ENCODE results near the gene GPR141.

Gene GPR141, protein sequence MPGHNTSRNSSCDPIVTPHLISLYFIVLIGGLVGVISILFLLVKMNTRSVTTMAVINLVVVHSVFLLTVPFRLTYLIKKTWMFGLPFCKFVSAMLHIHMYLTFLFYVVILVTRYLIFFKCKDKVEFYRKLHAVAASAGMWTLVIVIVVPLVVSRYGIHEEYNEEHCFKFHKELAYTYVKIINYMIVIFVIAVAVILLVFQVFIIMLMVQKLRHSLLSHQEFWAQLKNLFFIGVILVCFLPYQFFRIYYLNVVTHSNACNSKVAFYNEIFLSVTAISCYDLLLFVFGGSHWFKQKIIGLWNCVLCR

DNA sequence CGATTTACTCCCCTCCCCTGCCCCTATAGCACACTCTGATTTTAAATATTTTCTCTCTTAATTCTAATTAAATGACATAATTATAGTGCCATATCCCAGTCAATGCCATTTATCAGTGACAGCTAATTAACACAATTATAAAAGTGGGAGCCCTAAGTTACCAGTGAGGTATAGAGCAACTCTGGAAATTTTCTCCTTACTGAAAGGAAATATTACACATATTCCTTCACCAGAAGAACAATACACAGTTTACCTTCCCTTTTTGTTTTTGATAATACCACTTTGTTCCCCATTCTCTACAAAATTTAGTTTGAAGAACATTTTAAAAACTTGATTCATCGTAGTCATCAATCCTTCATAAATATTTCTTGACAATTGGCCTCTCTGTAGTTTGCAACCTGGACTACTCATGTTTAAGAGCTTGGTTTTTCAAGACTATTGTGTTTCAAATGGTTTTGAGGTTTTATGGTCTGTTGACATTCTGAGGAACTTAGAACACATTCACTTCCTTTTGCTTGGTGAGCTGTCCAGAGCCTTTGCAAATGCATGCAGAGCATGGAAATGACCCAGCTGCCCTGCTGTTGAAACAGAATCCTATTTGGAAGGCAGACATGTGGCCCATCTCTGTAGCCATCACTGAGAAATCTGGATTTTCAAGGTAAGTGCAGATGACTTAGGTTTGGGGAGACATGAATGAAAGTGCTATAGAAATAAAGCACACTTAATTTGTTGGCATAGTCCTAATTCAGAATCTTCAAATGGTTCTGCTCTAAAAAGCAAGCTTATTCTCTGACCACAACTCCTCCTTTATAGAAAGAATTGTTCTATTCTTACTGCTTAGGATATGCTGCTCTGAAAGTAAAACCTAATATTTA lies at the start of gene GPR141:
GPR141 (plus strand) TSS at position 521 of the 875 bp plus-strand sequence. CDS start 56,628 bp downstream, outside the sequence.
- DNase-seq (ENCODE audit: low spot score), result no peak

DNA sequence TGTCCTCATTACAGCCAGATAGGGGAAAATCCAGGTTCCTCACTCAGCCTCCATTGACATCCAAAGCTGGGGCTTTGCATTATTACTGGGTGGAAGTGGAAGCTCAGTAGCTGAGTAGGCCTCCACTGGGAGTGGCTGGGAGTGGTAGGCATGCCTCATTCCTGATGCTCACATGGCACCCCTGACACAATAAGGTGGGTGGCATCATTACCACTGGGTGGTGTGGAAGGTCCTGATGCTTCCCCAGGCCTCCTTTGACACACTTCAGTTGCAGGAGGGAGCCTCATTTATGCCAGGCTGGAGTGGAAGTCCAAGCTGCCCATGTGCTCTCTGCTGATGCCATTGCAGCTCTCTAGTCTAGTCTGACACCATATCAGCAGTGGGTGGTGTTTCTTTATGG lies 48.2 kb upstream of the GPR141 start:
- no peak for DNase-seq (ENCODE audit: low spot score)

DNA sequence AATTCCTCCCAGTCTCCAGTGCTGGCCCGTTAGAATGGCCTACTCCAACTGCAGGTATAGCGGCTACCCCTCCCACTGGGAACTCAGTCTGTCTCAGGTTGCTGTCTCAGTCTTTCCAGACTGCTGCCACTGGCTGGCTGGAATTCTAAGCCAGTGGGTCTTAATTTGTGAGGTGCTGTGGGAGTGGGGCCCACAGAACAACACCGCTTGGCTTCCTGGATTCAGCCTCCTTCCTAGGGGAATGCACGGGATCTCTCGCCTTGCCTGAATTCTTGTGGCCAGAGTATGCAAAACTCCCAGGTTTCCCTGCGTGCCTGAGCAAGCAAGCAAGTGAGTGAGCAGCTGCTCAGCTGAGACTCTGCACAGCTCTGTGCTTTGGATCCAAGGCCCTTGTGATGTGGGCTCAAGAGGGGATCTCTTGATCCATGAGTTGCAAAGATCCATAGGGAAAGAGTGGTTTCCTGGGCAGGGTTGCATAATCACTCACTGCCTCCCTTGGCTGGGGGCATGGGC lies 41.5 kb upstream of the GPR141 start:
- no peak for DNase-seq (ENCODE audit: low spot score)

DNA sequence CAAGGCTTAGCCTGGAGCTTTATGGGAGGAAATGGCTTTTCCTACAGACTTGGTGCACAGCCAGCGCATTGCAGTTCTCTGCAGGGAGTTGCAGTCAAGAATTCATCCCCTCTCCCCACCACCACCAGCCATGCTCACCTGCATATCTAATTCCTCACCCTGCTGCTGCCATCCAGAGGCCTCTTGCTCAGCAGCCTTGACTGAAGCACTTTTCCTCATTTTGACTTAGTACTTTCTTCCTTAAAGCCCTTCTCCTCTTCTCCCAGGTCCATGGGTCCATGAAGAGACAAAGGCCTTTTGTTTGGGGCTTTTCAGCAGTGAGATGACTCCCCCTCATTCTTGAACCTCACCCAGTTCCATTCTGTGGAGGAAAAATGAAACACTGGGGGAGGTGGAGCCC lies 39.7 kb upstream of the GPR141 start:
- no peak for DNase-seq (ENCODE audit: low spot score)

DNA sequence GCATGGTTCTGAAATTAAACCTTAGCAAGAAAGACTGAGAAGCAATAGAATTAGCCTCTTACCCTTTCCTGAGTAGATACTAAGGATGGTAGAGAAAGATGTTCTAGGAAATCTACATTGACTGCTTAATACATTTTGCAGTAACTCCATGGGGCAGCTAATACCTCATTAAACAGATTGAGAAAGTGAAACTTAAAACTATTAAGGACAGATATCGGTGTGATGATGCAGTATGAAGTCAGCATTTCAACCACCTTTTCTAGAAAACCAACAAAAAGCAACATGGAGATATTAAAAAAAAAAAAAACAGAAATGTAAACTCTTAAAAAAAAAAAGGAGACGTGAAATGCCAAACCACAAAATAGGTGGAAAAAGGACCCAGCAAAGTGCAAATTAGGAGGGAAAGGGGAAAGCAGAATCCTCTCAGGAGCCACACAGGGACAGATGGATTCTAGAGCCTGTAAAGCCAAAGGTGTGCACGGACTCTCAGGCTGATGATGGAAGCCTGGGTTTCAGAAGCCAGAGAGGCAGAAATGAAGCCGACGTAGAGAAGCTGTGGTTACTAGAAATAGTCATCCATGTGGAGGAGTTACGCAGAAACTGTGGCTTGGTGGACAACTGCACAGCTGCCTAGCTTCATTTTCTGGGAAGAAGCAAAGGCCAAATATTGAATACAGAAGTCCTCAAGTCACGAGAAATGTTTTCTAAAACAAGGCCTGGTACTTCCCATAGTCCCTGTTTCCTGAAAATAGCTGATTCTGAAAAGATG lies 38.1 kb upstream of the GPR141 start:
- DNase-seq (ENCODE audit: low spot score), result no peak

DNA sequence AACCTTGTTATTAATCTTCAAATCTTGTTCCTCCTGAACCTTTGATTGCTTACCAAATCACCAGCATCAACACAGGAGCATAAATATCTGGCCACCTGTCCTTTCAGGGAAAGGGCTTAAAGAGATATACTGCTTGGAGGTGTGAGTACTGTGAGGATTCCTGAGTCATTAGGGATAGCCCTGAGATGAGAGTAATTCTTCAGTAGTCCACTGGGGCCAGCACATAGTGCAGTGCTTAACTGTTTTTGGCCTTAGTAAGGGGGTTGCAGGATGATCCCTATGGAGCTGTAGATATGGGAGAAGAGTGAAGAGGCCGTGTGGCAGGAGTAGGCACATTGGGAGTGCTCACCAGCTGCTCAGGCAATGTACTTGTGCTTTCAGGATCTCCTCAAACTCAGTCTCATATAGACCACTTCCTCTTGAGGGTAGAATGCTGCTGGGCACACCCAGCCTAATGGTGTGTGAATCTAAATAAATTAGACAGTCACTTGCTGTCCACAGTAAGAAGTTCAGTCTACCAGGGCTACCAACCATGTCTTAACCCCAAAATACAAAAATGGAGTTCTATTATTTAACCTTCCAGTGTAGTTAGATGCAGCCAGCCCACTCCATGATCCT lies 26.5 kb upstream of the GPR141 start:
- DNase-seq (ENCODE audit: low spot score), result no peak

DNA sequence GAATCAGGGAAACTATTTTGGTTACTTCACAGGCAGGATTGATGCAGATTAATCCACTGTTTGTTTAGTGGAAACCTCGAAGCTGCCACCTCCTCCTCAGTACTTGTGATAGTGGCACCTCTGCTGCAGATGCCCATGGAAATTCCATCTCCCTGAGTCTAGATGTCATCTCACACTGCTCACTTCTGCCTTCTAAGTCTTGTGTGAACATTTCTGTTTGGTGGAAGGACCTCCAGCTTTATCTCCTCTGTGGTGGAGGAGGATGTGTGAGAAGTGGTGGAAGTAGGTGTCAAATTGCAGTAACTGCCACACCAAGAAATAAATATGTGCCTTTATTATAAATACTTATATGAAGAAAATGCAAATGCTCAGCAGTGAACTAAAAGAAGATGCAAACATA lies 25.8 kb upstream of the GPR141 start:
- no peak for DNase-seq (ENCODE audit: low spot score)

DNA sequence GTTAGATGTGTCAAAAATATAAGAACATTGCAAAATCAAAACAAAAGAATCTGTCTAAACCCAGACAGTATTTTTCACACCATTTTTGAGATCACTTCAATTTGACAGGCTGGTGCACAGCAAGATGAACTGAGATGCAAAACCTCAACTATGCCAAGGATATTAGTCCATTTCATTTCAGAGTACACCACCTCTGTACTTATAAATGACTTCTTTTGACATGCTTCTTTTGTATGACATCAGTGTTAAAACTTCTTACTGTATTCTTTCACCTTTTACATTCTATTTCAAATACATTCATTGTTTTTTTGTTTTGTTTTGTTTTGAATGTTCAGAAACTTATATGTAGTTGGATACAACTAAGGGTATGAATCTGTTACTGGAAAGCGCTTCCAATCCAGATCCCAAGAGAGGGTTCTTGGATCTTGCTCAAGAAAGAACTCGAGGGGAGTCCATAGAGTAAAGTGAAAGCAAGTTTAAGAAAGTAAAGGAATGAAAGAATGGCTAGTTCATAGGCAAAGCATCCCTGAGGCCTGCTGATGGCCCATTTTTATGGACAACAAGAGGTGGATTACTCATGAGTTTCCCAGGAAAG lies 23.5 kb upstream of the GPR141 start:
- DNase-seq (ENCODE audit: low spot score), result no peak

DNA sequence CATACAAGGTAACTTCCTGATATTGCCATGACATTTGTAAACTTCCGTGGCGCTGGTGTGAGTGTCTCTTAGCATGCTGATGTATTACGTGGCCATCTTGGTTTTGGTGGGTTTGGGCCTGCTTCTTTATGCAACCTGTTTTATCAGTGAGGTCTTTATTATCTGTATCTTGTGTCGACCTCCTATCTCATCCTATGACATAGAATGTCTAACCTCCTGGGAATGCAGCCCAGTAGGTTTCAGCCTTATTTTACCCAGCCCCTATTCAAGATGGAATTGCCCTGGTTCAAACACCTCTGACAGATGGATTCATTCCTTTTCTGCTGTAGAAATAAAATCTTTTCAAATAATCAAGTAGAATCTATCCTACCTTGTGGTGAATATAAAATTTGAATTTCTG lies 23.0 kb upstream of the GPR141 start:
- no peak for DNase-seq (ENCODE audit: low spot score)

DNA sequence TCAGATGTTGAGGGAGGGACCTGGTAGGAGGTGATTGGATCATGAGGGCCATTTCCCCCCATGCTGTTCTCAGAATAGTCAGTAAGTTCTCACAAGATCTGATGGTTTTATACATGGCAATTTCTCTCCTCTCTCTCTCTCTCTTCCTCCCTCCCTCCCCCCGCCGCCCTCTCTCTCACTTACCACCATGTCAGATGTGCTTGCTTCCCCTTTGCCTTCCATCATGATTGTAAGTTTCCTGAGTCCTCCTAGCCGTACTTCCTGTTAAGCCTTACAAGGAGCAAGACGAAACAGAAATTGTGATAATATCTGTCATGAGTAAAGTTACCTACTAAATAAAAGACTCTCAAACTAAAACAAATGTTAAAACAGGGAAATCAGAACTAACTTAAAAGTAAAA lies 19.9 kb upstream of the GPR141 start:
- no peak for DNase-seq (ENCODE audit: low spot score)

DNA sequence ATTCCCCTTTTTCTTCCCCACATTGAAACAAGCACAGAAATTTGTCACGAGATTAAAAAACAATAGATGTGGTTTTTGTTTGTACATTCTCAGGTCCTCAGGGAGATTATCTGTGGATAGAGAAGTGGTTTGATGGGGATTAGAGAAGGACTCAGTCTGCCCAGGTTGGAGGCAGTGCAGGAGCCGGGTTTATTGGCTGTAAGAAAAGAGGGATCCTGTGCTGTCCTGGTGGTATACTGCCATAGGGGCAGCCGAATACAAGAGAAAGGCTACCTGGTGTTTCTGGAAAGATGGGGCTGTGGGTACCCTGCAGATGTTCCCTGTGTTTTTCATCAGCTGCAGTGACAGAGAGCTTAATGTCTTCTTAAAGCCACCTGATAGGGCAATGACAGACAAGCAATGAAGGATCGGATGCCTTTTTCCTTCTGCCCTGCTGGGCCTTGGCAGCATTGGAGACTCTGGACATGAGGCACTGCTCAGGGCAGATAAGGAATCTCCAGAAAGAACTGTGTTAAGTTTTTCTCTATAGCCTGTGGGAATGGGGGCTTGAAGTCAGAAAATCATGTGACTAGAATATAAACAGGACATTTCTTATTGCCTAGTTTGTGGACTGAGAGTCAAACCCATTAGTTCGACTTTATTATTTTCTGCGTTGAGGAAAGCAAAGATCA lies 18.1 kb upstream of the GPR141 start:
- DNase-seq (ENCODE audit: low spot score), result no peak

DNA sequence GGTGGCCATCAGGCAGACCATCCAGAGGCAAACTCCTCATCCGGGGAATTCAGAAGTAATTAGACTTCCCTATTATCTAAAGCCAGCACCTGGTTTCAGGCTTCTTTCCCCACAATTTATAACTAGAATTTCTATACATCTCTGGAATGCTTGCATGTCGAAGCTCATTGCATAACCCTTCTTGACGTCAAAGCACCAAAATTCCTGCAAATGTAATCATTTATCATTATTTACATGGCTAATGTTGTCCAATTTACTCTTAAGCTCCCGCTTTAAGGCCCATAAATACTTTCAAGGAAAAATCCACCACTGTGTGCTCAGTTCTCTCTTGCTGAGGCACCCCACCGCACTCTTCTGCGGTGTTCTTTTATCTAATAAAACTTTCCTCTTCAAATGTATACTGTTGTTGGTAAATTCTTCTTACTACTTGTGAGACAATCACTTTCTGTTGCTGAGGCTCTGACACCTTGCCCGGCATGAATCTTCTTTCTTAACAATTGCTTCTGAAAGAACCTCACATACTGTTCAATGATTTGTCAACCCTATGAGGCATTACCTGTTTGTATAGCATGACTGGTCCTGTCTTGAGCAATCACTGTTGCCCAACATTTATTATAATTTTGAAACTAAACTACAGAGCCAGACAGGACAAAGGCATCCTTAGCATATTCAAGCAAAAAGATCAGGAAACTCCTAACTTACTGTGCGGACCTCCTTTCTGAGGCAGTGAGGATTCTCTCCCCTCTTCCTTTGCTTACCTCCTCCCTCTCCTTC lies 17.4 kb upstream of the GPR141 start:
- no peak for DNase-seq (ENCODE audit: low spot score)

DNA sequence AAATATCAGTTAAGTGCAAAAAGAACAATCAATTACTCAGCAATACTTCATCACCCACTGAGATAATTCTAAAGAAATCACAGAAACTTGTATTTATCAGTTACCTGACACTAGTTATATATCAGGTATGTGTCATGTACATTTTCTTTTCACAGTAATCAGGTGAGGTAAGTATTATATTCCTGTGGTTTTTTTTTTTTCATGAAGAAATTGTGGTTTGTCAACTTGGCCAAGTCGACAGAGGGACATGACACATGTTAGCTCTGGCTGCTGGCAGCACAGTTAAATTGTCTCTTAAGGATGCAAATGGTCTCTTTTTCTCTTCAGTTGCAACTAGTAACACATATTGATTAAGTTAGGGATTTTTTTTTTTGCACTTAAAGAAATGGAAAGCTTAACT lies 13.7 kb upstream of the GPR141 start:
- no peak for DNase-seq (ENCODE audit: low spot score)

DNA sequence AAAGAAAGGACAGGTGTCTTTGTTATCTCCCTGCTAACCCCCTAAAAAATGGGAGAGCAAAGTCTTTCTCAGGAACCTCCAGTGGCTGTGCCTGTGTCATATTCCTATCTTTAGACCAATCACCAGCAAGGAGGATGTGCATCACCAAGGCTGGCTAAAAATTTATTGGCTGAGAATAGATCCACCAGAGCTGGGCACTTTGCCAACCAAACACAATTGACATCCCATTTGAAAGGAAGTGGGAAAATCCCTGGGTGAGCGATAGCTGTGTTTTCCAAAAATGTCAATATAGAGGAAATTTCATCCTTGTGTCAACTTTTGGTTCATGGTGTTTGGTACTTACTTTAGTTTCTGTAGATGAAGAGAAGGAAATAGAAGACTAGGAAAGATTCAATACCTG lies 13.1 kb upstream of the GPR141 start:
- no peak for DNase-seq (ENCODE audit: low spot score)

DNA sequence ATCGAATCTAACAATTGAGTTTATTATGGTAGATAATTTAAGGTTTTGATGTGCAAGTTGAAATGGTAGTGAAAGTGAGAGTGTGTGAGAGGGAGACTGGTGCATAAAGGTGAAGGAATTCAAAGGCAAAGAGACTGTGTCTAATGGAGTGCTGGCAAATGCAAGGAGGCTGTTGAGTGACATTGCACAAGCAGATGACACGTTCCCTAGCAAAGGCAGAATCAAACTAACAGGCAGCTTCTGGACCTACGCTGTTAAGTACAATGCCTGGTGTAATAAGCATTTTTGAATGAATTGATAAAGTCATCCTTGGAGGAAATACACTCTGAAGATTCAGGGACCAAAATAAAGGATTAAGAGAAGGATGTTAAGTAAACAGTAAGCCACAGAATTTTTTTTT lies 11.7 kb upstream of the GPR141 start:
- no peak for DNase-seq (ENCODE audit: low spot score)

DNA sequence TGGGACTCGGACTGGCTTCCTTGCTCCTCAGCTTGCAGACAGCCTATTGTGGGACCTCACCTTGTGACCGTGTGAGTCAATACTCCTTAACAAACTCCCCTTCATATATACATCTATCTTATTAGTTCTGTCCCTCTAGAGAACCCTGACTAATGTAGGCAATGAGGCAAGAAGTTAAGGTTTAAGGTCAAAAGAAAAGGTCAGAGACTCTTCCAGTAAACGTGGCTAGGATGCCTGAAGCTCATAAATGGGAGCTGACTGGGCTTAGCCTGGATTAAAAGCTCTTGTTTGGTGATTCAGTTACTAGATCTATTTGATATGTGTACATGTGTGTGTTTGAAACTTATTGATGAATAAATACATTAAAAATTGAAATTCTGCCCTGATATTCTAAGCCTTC lies 10.6 kb upstream of the GPR141 start:
- DNase-seq (ENCODE audit: low spot score), result no peak

DNA sequence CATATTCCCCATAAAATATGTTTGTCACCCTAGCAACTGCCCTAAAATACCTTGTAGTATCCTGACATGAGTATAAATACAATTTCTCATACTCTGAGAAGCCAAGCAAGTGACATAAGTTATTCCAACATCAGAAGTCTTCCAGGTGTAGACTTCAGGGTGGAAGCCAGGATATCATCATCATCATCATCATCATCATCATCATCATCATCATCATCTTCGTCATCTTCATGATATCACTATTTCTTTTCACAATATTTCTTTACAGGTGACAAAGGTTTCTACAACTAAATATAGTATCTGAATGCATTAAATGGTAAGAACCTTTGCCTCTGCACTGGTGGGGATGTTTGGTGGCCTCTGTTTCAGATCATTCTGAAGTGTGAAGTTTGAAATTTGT lies 10.0 kb upstream of the GPR141 start:
- DNase-seq (ENCODE audit: low spot score), result no peak

DNA sequence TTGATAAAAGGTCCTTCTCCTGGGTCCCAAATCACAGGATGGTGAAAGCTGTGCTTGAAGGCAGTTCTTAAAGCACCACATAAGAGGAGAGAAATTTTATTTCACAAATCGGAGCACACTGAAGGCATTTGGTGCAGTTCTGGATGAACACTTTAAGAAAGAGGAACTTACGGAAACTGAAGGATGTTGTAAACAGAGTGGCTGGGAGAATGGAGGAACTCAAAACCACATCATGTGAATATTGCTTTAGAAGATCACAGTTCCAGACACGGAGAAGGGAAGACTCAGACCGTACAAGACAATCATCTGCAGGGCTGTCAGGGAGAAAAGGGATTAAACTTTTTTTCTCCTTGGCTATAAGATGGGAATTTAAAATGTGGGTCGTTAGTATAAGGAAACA lies 9.0 kb upstream of the GPR141 start:
- DNase-seq (ENCODE audit: low spot score), result no peak

DNA sequence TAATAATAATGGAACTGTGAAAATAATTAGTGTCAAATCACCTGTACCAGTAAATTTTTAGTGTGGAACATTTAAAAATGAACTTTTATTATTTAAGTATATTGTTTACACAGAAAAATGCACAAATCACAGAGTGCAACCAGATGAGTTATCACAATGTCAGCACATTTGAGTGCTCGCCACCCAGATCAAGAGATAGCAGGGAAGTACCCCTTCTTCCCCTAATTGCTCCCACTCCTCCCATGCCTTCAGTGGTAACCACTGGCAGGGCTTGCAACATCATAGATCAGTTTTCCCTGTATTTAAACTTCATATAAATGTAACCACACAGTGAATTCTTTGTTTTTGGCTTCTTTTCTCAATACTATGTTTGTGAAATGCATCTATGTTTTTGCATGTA lies 7.8 kb upstream of the GPR141 start:
- DNase-seq (ENCODE audit: low spot score), result no peak

DNA sequence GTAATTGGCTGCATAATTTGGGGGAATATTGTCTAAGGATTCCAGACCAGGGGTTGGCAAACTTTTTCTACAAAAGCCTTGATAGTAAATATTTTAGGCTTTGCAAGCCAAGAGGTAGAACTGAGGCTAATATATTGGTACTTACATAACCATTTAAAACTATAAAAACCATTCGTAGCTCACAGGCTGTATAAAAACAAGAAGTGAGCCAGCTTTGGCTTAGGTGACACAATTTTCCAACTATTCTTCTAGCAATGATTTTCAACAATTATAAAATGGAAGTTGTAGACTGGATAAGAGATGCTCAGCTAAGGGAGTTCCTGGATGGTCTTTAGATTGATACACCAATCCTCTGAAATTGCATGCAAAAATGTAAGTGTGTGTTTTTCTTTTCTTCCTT lies 1.4 kb downstream of the GPR141 start:
- DNase-seq (ENCODE audit: low spot score), result no peak

All from HuH-7 (cell line).